GM21619 (cell line): Measurements from ENCODE around the gene SRGAP2B.
A peak's percentile ranks its signal among the peaks of the same experiment; 100 is the strongest.
"Not testable (repeated sequence)": the region's sequence is repeated elsewhere in the genome, so short reads cannot be mapped to it uniquely, and the experiment has no call there.

Experiments used
- ATAC-seq: cut with Tn5 transposase; IDR thresholded peaks from one replicate; pipeline ENCODE4 v1.9.1; 2021; ENCODE audit not compliant: unreplicated experiment

The SRGAP2B gene

GRCh38 chr1:145093517-145094149 lies 1.5 kb downstream of the SRGAP2B start:
- not testable (repeated sequence) for ATAC-seq

- not testable (repeated sequence) for ATAC-seq
Measured at GRCh38 chr1:145082483-145083255, 12.5 kb downstream of the SRGAP2B start.

GRCh38 chr1:145080193-145080592 lies 14.9 kb downstream of the SRGAP2B start:
- ATAC-seq, result not testable (repeated sequence)

- not testable (repeated sequence) for ATAC-seq
Measured at GRCh38 chr1:145079737-145080136, 15.4 kb downstream of the SRGAP2B start.

- not testable (repeated sequence) for ATAC-seq
Measured at GRCh38 chr1:145078787-145079370, 16.2 kb downstream of the SRGAP2B start.

- not testable (repeated sequence) for ATAC-seq
Measured at GRCh38 chr1:145077872-145078786, 17.0 kb downstream of the SRGAP2B start.

- ATAC-seq, result not testable (repeated sequence)
Measured at GRCh38 chr1:145076877-145077276, 18.3 kb downstream of the SRGAP2B start.

GRCh38 chr1:145074021-145074559 lies 21.0 kb downstream of the SRGAP2B start:
- ATAC-seq, result not testable (repeated sequence)

GRCh38 chr1:145071569-145071968 lies 23.6 kb downstream of the SRGAP2B start:
- not testable (repeated sequence) for ATAC-seq

- ATAC-seq, result not testable (repeated sequence)
Measured at GRCh38 chr1:145066486-145066885, 28.6 kb downstream of the SRGAP2B start.

GRCh38 chr1:145065194-145065826 lies 29.8 kb downstream of the SRGAP2B start:
- not testable (repeated sequence) for ATAC-seq

GRCh38 chr1:145063941-145064648 lies 31.0 kb downstream of the SRGAP2B start:
- ATAC-seq, result not testable (repeated sequence)

GRCh38 chr1:145063285-145063684 lies 31.8 kb downstream of the SRGAP2B start:
- ATAC-seq, result not testable (repeated sequence)

GRCh38 chr1:145058184-145058583 lies 36.9 kb downstream of the SRGAP2B start:
- peak; percentile 39 for ATAC-seq

- peak; percentile 100 for ATAC-seq
Measured at GRCh38 chr1:145055217-145055760, 39.8 kb downstream of the SRGAP2B start.

- not testable (repeated sequence) for ATAC-seq
Measured at GRCh38 chr1:145053428-145053827, 41.7 kb downstream of the SRGAP2B start.

- ATAC-seq, result not testable (repeated sequence)
Measured at GRCh38 chr1:145052019-145052776, 42.9 kb downstream of the SRGAP2B start.

GRCh38 chr1:145048181-145048856 lies 46.8 kb downstream of the SRGAP2B start:
- ATAC-seq, result not testable (repeated sequence)
